ENCODE results near the gene MOAP1. TPM values are rescaled to one million over a fixed set of nuclear protein-coding genes. Genes with fewer than 3 reads are reported as not detected.
A peak's percentile ranks its signal among the peaks of the same experiment; 100 is the strongest.
"Not testable (repeated sequence)": the region's sequence is repeated elsewhere in the genome, so short reads cannot be mapped to it uniquely, and the experiment has no call there.

The MOAP1 gene
- total RNA-seq, 1 donor from 2014 or later = 16.1 TPM

GRCh38 chr14:93175492-93175891 lies 9.2 kb downstream of the MOAP1 start:
- Histone ChIP-seq H3K79me2 (ENCODE audit: insufficient read depth, low read length) (no peaks in the 10 kb centered on the region), H3K9me3 (ENCODE audit: insufficient read depth, low read depth, low read length) (no peaks in the 10 kb centered on the region), H2AFZ (ENCODE audit: low read depth, low read length) (no peak overlapping the region), H3K27me3 (ENCODE audit: insufficient read depth, low read length) (peaks cover 2% of the 10 kb centered on the region), H3K4me3 (ENCODE audit: insufficient read depth, low read depth, low read length) (no peak overlapping the region), H3K4me1 (ENCODE audit: insufficient read depth, low read length) (peaks cover 3% of the 10 kb centered on the region), H3K36me3 (ENCODE audit: insufficient read depth, low read length) (no peaks in the 10 kb centered on the region), H3K4me2 (ENCODE audit: low read length) (no peak overlapping the region), H4K20me1 (ENCODE audit: insufficient read depth, low read length) (no peaks in the 10 kb centered on the region), H3K27ac (ENCODE audit: low read depth, low read length) (no peak overlapping the region), H3K9ac (ENCODE audit: low read length) (no peak overlapping the region)
- TF ChIP-seq CTCF (IDR thresholded peaks at IDR 0.05; ENCODE audit: insufficient read depth, low read depth, low read length) (no peak), EZH2 (IDR thresholded peaks at IDR 0.05; ENCODE audit: insufficient read depth, low read length) (no peak)
- Mint-ChIP-seq H3K4me3 (ENCODE audit: unreplicated experiment) (no peak overlapping the region), H3K4me1 (ENCODE audit: low read depth, unreplicated experiment) (no peaks in the 10 kb centered on the region), H3K27me3 (ENCODE audit: low read depth, unreplicated experiment) (peaks cover 7% of the 10 kb centered on the region), H3K27ac (ENCODE audit: unreplicated experiment) (no peak overlapping the region), H3K9me3 (ENCODE audit: unreplicated experiment) (no peaks in the 10 kb centered on the region), H3K36me3 (ENCODE audit: low read depth, unreplicated experiment) (no peaks in the 10 kb centered on the region)
- FAIRE-seq = no peak
- no peak for DNase-seq (ENCODE audit: low read depth)

- H3K79me2 ChIP-seq (ENCODE audit: insufficient read depth, low read length); H3K4me3 ChIP-seq (ENCODE audit: insufficient read depth, low read depth, low read length); H2AFZ ChIP-seq (ENCODE audit: low read depth, low read length); H3K4me2 ChIP-seq (ENCODE audit: low read length); H3K9me3 Mint-ChIP-seq (ENCODE audit: unreplicated experiment); H3K4me3 Mint-ChIP-seq (ENCODE audit: unreplicated experiment); H3K27me3 ChIP-seq (ENCODE audit: insufficient read depth, low read length); H3K4me1 ChIP-seq (ENCODE audit: insufficient read depth, low read length); H3K36me3 ChIP-seq (ENCODE audit: insufficient read depth, low read length); H3K27me3 Mint-ChIP-seq (ENCODE audit: low read depth, unreplicated experiment); H3K4me1 Mint-ChIP-seq (ENCODE audit: low read depth, unreplicated experiment); H4K20me1 ChIP-seq (ENCODE audit: insufficient read depth, low read length); H3K9ac ChIP-seq (ENCODE audit: low read length); DNase-seq (ENCODE audit: low read depth); H3K9me3 ChIP-seq (ENCODE audit: insufficient read depth, low read depth, low read length); FAIRE-seq; H3K36me3 Mint-ChIP-seq (ENCODE audit: low read depth, unreplicated experiment); H3K27ac ChIP-seq (ENCODE audit: low read depth, low read length); H3K27ac Mint-ChIP-seq (ENCODE audit: unreplicated experiment): not testable (repeated sequence)
Observed at GRCh38 chr14:93174731-93175130, 10.0 kb downstream of the MOAP1 start.

- Histone ChIP-seq H4K20me1 (ENCODE audit: insufficient read depth, low read length) (no peaks in the 10 kb centered on the region), H3K9me3 (ENCODE audit: insufficient read depth, low read depth, low read length) (no peaks in the 10 kb centered on the region), H3K79me2 (ENCODE audit: insufficient read depth, low read length) (no peaks in the 10 kb centered on the region), H3K4me2 (ENCODE audit: low read length) (no peak overlapping the region), H3K27ac (ENCODE audit: low read depth, low read length) (no peak overlapping the region), H3K4me1 (ENCODE audit: insufficient read depth, low read length) (peaks cover 3% of the 10 kb centered on the region), H3K27me3 (ENCODE audit: insufficient read depth, low read length) (peaks cover 2% of the 10 kb centered on the region), H2AFZ (ENCODE audit: low read depth, low read length) (no peak overlapping the region), H3K36me3 (ENCODE audit: insufficient read depth, low read length) (no peaks in the 10 kb centered on the region), H3K9ac (ENCODE audit: low read length) (no peak overlapping the region), H3K4me3 (ENCODE audit: insufficient read depth, low read depth, low read length) (no peak overlapping the region)
- FAIRE-seq (no peak), DNase-seq (ENCODE audit: low read depth) (peak; percentile 20)
- Mint-ChIP-seq H3K27ac (ENCODE audit: unreplicated experiment) (no peak overlapping the region), H3K36me3 (ENCODE audit: low read depth, unreplicated experiment) (no peaks in the 10 kb centered on the region), H3K27me3 (ENCODE audit: low read depth, unreplicated experiment) (peaks cover 5% of the 10 kb centered on the region), H3K9me3 (ENCODE audit: unreplicated experiment) (no peaks in the 10 kb centered on the region), H3K4me3 (ENCODE audit: unreplicated experiment) (no peak overlapping the region), H3K4me1 (ENCODE audit: low read depth, unreplicated experiment) (no peaks in the 10 kb centered on the region)
- TF ChIP-seq EZH2 (IDR thresholded peaks at IDR 0.05; ENCODE audit: insufficient read depth, low read length) (no peak), CTCF (IDR thresholded peaks at IDR 0.05; ENCODE audit: insufficient read depth, low read depth, low read length) (no peak)
Observed at GRCh38 chr14:93173943-93174395, 10.7 kb downstream of the MOAP1 start.

All from astrocyte (in vitro differentiated cells and primary cell).